K562 (cell line): ENCODE data around the gene WDR45. TPM values are rescaled to one million over a fixed set of nuclear protein-coding genes. Genes with fewer than 3 reads are reported as not detected.

Source experiments
- ATF7 ChIP-seq: fragments of 450-650 bp; IDR thresholded peaks from 2 replicates; pipeline ENCODE4 v1.7.1; 2014; ENCODE audit warnings: mild to moderate bottlenecking, moderate library complexity
- CLOCK ChIP-seq: fragments of 250-450 bp; sonication (Bioruptor Pico); IDR thresholded peaks from 2 replicates; pipeline ENCODE4 v1.4.0; 2020; ENCODE audit warnings: mild to moderate bottlenecking, moderate library complexity, borderline replicate concordance
- CTCF ChIP-seq, 3 experiments: IDR thresholded peaks in 2 of 3; conservative IDR thresholded peaks in 1 of 3; 2 replicates each; pipeline ENCODE4 v1.5.1; 2011 to 2012; ENCODE audit warnings: low read length in 3 of 3, mild to moderate bottlenecking in 3 of 3, control low read depth in 2 of 3, improper control_type of control experiment in 1 of 3, inconsistent platforms in 1 of 3, low read depth in 1 of 3, mixed read lengths in 1 of 3, moderate library complexity in 1 of 3; ENCODE audit not compliant: insufficient read depth in 2 of 3
- E2F4 ChIP-seq: sonication (generic); formaldehyde crosslinking; IDR thresholded peaks from 2 replicates; pipeline ENCODE4 v1.8.0; 2022; ENCODE audit warnings: mild to moderate bottlenecking, low read depth, missing genetic modification reagents
- ETV1 ChIP-seq: fragments of 450-650 bp; conservative IDR thresholded peaks from 2 replicates; pipeline ENCODE4 v1.6.1; 2016; ENCODE audit warnings: missing genetic modification characterization, control low read depth, low read depth, missing compliant biosample characterization
- GATA2 ChIP-seq: sonication (generic); formaldehyde crosslinking; IDR thresholded peaks from 2 replicates; pipeline ENCODE4 v1.4.0; 2020; ENCODE audit warnings: mild to moderate bottlenecking, missing genetic modification reagents
- LCOR ChIP-seq: sonication (generic); formaldehyde crosslinking; IDR thresholded peaks from 2 replicates; pipeline ENCODE4 v1.8.0; 2022; ENCODE audit warnings: mild to moderate bottlenecking, missing genetic modification reagents
- MLLT1 ChIP-seq, 2 experiments: fragments of 450-650 bp; IDR thresholded peaks; 2 replicates each; pipeline ENCODE4 v1.6.1; 2016
- NEUROD1 ChIP-seq: fragments of 150-350 bp; IDR thresholded peaks from 2 replicates; pipeline ENCODE4 v1.6.1; 2014; ENCODE audit warnings: borderline replicate concordance, low read length, low read depth; ENCODE audit not compliant: partially characterized antibody
- NUFIP1 ChIP-seq: fragments of 450-650 bp; IDR thresholded peaks from 2 replicates; pipeline ENCODE4 v1.6.1; 2018; ENCODE audit not compliant: partially characterized antibody
- SMARCA5 ChIP-seq: fragments of 450-650 bp; IDR thresholded peaks from 2 replicates; pipeline ENCODE4 v1.6.1; 2016
- SMARCE1 ChIP-seq: fragments of 450-650 bp; IDR thresholded peaks from 2 replicates; pipeline ENCODE4 v1.7.1; 2016; ENCODE audit warnings: mild to moderate bottlenecking
- SP1 ChIP-seq: sonication (generic); formaldehyde crosslinking; IDR thresholded peaks from 2 replicates; pipeline ENCODE4 v1.8.1; 2022; ENCODE audit warnings: mild to moderate bottlenecking, missing genetic modification reagents
- SRSF7 ChIP-seq: fragments of 200-400 bp; formaldehyde crosslinking; optimal IDR thresholded peaks from 2 replicates; pipeline ENCODE3; 2017; ENCODE audit warnings: mild to moderate bottlenecking, low read depth, low read length
- TRIM28 ChIP-seq: fragments of 450-650 bp; IDR thresholded peaks from 2 replicates; pipeline ENCODE4 v1.6.1; 2017
- ZBTB49 ChIP-seq: sonication (generic); formaldehyde crosslinking; IDR thresholded peaks from 2 replicates; pipeline ENCODE4 v1.8.0; 2022; ENCODE audit warnings: missing genetic modification reagents, mild to moderate bottlenecking, borderline replicate concordance
- ZNF584 ChIP-seq: fragments of 200-800 bp; sonication (Bioruptor generic); IDR thresholded peaks from 2 replicates; pipeline ENCODE4 v1.6.1; 2016; ENCODE audit warnings: low read depth, mild to moderate bottlenecking, missing genetic modification characterization, missing compliant biosample characterization
- polyA plus RNA-seq, 8 experiments: library from polyadenylated mRNA; depleted of rRNA in 4 of 8; stranded (reverse) in 5 of 8; unstranded in 3 of 8; fragments of >200 nt; fragmentation: Nextera tagmentation in 2 of 8; fragmentation: Illumina TruSeq in 1 of 8; extraction: Ambion mirVana in 2 of 8; extraction: Trizol in 1 of 8; gene quantifications; 2 replicates each; pipeline versions ENCODE4 v1.2.1 to v1.2.3, GENCODE V29; 2011 to 2014; ENCODE audit warnings: inconsistent platforms in 1 of 8, missing spikeins in 1 of 8
- total RNA-seq, 7 experiments: library from RNA; depleted of rRNA in 6 of 7; stranded (reverse); fragments of >200 nt in 6 of 7; fragmentation: Illumina TruSeq in 2 of 7; extraction: Trizol in 2 of 7; gene quantifications; 2 replicates each; pipeline versions ENCODE4 v1.2.1 to v1.2.3, GENCODE V29; 2011 to 2021; ENCODE audit warnings: low replicate concordance in 1 of 7

WDR45 gene
- total and polyA plus RNA-seq, 9 of the 15 experiments (the other 6 are each of a cell fraction or from before 2014, with no cell fraction given): 19.4 to 136 (median 59.7) TPM

GRCh38 chrX:49079489-49080428 is at the start of gene WDR45 (continued):
- TF ChIP-seq MLLT1 (IDR thresholded peaks at IDR 0.05): no peak
- TF ChIP-seq CTCF (IDR thresholded peaks at IDR 0.05 in 2 of 3, conservative IDR thresholded peaks at IDR 0.05 in 1 of 3; ENCODE audit: insufficient read depth in 2 of 3, low read depth in 1 of 3, low read length in 3 of 3): no peak
- peak; percentile 86 for TF ChIP-seq ETV1
- TF ChIP-seq ZBTB49 (CRISPR knock-in tag): no peak
- peak; percentile 30; the same call in 1 of the 2 replicates for TF ChIP-seq SP1
- TF ChIP-seq NUFIP1: no peak
- TF ChIP-seq TRIM28: no peak
- TF ChIP-seq SRSF7: no peak
- no peak for TF ChIP-seq SMARCA5
- TF ChIP-seq ZNF584 (CRISPR knock-in tag): peak; percentile 15; the same call in 1 of the 2 replicates
- peak; percentile 25 for TF ChIP-seq NEUROD1
- 0 out of 2 replicates have a peak, but pooled peaks have one; percentile 8 for TF ChIP-seq SMARCE1
- TF ChIP-seq LCOR (CRISPR knock-in tag): no peak
- TF ChIP-seq GATA2: no peak
- TF ChIP-seq CLOCK (CRISPR knock-in tag): no peak
- peak; percentile 86 for TF ChIP-seq ATF7
- TF ChIP-seq E2F4 (CRISPR knock-in tag): no peak
